Stimulated activated CD4-positive, alpha-beta T cell treated with anti-CD3 and anti-CD28 coated beads, Interleukin-15, amount 100 ng/mL, for 24 hours (primary cell): ENCODE measurements around the gene NF1.
A peak's percentile ranks its signal among the peaks of the same experiment; 100 is the strongest.

Source experiments
- DNase-seq: peaks from one replicate; pipeline ENCODE4 v3.0.0-alpha.2; 2020

Gene NF1

DNA sequence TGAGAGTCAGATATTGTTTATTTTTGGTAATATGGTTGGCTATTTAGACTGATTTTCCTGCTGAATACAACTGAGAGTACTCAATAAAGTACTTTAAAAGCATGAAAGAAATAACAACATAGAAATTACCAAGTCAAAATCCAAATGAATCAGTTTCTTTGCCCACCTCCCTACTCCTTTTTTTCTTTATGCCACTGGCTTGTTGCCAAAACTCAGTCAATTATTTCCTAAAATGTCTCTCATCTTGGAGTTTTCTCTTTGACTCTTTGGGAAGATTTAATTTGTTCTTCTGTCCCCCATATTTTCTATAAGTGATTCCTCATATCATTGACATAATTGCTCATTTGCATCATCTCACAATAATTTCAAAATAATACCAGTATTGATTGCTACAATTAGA, 204.8 kb downstream of the NF1 start:
- no peak for DNase-seq

DNA sequence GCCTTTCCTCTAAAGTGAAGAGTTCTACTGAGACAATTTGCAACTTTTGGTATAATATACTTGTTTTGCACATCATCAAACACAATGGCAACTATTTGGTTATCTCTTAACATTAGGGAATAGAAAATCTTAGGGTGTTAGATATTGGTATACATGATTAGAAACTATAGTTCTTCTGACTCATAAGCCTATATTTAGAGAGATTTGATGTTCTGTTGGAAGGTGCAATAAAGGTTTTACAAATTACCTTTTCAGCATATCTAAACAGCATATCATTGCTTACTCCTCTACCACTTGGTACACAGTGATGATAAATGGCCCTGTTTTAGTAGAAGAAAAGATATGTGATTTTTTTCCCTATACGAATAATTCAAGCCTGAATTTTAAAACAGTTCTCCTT, 212.9 kb downstream of the NF1 start:
- DNase-seq = no peak

DNA sequence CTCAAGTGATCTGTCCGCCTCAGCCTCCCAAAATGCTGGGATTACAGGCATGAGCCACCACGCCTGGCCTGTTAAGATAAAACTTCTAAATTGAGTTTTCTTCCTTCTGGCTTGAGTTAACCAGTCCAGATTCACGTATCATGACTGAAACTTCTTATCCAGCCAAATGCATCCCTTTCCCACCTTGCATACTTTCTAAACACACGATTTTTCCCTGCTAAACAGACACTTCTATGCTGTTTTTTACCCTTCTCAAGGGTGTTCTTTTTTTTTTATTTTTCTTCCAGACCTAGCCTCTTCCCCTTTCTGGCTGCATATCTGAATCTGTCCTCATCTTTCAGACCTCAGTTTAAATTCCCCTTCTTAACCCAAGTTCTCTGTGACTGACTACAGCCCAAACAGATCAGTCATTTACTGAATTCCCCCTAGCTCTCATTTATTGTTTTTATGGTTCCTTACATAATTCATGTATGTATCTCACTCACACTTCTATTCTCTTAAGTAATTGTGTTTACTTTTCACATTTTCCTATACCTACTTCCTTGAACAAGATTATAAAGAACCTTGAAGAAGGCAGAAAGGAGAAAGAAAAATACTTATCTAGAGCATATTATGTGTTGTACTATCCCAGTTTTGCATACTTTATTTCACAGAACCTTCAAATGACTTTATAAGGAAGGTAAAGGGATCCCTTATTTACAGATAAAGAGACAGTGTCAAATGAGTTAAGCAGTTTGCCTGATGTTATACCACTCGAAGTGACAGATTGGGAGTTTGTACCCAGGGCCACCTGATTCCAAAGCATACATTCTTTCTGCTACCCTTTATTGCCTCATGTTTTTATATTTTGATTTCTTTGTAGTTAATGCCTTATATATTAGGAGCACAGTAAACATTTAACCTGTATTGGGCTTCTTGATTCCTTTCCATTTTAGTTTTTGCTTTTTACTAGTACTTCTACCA, 213.9 kb downstream of the NF1 start:
- DNase-seq = no peak

DNA sequence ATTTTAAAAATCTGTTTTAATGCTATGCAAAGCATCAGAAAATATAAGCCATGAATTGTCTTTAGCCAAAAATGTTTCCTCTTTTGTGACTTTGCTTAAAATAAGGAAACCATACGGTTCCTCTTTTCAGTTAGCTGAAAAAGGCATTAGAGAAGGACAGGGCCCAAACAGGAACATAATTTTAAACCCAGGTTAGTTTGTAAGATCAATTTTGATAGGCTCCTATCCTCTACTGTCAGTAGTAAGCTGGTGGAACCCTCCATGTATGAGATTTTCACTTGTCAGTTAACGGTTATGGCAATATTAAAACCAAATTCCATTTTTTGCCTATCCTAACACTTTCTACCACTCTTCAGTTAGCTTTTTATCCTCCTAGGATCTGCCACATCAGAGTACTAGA, 214.8 kb downstream of the NF1 start:
- DNase-seq = no peak

DNA sequence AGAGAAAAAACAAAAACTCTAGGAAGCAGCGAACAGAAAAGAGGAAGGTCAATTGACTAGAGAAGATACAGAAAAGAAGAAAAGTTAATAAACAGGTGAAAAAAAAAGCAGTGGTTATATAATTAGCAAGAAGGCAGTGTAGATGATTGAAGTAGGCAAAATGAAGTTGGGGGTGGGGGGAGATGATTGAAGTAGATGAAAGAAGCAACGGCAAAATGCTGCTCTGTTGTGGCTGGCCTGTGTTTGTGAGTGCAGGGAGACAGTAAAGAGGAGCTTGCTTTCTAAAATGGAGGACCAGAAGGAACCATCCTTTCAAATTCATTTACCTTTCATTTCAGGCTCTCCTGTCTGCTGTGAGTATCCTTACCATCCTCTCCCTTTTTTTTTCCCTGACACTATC, 215.5 kb downstream of the NF1 start:
- peak; percentile 31 for DNase-seq

DNA sequence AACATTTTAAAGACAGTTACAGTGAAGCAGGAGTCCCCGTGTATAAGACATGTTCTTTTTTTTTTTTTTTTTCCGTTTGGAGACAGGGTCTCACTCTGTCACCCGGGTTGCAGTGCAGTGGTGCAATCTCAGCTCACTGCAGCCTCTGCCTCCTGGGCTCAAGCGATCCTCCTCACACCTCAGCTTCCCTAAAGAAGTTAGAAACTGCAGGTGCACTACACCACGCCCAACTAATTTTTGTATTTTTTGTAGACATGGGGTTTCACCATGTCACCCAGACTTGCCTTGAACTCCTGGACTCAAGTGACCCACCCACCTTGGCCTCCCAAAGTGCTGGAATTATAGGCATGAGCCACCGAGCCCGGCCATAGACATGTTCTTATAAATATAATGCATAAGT, 216.1 kb downstream of the NF1 start:
- DNase-seq = peak; percentile 22

DNA sequence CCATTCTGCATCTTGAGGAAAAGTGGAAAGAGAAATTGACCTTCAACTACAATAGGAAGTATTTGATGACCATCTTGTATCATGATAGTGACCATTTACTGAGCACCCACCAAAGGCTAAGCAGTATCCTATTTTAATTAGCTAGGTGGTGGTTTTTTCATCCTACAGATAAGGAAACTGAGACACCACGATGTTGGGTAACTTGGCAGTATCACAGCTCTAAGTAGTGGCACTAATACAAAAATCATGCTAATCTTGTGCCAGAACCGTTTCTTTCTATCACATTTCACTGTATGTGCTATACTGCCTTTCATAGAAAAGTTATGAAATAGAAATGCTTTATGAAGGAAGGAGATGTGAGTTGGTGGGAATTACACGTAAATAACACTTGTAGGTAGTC, 216.7 kb downstream of the NF1 start:
- no peak for DNase-seq

DNA sequence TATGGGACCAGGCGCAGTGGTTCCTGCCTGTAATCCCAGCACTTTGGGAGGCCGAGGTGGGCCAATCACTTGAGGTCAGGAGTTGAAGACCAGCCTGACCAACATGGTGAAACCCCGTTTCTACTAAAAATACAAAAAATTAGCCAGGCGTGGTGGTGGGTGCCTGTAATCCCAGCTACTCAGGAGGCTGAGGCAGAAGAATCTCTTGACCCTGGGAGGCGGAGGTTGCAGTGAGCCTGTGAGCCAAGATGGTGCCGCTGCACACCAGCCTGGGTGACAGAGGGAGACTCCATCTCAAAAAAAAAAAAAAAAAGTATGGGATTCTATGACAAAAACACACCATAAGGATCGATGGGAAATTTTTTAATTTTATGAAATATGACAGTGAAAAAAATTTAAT, 217.4 kb downstream of the NF1 start:
- peak; percentile 56 for DNase-seq

DNA sequence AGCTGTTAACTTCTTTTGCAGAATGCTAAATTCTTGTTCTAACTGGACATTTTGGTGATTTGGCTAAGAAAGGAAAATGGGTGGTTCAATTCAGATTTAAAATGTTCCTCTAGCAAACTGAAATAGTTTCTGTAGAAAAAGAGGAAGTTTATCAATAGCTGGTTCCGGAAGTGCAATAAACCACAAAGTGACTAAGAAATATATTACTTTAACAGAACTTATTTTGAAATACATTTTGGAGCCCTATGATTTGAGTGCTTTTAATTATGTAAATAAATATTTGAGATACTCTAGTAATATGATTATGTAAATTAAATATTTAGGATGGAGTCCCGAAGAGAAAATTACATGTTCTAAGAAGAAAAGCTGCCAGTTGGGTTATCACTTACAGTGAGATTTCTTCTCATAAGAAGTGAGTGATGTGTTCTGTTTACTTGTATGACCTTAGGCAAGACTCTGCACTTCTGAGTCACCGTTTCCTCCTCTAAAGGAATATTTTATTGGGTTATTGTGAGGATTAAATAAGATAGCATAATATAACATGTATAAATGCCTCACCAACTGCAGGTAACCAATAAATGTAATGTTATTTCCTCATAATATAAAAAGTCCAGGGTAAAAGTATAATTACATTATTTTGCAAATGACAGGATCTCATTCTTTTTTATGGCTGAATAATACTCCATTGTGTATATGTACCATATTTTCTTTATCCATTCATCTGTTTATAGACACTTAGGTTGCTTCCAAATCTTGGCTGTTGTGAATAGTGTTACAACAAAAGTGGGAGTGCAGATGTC, 219.4 kb downstream of the NF1 start, which contains the start of gene EVI2B:
EVI2B (minus strand) TSS at position 73 of the 800 bp plus-strand sequence. CDS start 8,445 bp downstream, outside the sequence.
- no peak for DNase-seq

DNA sequence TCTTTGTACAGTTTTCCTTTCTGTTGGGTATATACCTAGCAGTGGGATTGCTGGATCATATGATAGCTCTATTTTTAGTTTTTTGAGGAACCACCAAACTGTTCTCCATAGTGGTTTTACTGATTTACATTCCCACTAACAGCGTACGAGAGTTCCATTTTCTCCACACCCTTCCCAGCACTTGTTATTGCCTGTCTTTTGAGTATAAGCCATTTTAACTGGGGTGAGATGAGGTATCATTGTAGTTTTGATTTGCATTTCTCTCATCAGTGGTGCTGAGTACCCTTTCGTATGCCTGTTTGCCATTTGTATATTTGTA, 220.0 kb downstream of the NF1 start:
- DNase-seq = no peak

DNA sequence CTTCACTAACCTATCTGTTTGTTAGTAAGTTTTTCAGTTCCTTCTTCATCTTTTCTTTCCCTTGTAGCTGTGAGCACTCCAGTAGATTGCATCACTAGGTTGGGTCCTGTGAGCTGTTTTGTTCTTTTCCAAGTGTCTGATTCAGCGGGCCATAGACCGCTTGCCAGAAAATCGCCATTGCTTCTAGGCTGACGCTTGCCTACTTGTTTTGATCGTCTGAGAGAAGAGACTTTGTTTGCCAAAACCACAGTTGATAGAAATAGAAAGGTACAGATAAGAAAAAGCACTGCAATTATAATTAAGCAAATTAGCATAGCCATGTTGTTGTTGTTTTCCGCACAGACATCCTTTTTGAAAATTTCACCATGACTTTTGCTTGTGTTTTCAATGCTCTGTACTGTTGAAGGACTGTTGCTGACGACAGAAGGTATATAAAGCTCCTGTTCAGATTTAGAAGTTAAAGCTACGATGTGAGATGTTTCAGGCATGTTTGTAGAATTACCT, 223.6 kb downstream of the NF1 start:
- peak; percentile 67 for DNase-seq

DNA sequence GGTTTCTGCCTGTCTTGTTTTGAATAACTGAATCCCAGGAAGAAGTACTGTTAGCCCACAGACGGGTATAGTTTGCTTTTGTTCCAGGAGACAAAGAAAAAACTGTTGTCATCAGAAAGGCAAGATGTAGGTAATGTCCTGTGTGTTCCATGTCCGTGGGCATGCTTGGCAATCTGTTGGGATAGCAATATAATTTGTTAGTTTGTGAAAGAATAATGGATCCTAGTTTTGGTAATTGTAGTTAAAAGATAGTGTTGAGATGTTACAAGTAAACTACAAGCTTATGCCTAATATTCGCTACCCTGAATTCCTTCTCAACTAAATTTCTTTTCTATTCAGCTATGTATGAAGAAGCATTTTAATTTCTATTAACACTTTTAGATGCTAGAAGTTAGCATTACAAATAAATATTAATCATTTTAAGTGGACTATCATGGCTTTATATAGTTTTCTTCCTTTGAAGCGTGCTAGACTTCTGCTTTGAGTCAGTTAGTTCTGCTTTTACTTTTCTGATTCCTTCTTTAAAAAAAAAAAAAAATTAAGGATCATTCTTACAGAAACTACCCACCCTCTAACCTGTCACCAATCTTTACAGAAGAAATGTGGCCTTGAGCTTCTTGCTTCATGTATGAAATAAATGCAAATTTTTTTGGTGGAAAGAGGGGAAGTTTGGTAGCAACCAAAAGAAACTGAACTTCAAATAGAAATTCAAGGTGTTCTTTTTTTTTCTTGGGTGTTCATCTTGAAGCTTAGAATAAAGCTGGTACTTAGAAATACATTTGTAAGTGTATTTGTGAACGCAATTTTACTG, 224.3 kb downstream of the NF1 start:
- no peak for DNase-seq

DNA sequence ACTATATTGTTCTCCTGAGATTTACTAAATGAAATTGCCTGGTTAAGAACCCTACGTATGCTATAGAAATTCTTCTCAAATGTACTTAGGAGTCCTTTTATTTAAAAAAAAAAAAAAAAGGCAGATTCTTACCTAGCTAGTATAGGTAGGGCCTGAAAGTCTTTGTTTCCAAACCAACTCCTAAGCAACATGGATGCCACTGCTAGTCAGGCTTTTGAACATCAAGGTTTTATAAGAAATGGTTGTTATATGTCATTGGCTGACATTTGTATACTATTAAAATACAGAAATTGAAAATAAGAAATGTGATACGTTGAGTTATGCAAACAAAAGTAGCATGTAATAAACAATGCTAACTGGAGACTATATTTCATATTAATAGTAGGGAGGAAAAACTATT, 225.5 kb downstream of the NF1 start:
- DNase-seq = no peak

DNA sequence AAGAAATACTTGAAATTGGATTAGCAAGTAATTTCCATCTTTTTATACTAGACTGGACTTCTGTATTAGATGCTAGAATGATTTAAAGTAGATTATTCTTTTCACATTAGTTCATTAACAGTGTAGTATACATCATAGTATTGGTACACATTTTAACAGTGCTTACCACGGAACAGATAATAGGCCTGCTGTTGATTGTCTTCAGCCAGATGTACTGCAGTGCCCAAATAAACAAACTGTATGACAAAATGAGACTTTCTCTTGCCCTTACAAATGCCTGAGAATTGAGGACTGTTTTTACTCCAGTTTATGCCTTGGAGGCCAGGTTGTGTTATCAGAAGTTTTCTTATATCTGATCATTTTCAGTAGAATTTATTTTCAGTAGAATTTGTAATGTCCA, 226.0 kb downstream of the NF1 start:
- no peak for DNase-seq

DNA sequence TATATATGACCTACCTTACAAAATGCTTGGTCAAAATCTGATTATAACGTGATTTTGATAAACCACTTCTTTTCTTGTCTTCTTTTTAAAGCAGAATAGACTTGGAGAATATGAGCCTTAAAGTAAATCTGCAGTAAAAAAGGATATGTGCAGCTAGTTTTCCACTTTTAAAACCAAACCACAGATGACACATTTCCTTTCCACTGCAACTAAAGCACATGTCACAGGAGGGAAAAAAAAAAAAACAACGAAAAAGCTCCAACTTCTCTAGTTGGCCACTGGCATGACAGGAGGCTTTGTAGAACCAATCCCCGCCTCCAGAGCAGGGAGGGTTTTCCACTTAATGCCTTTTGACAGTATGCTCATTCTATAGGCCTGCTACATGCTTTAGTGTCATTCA, 226.7 kb downstream of the NF1 start, which contains the start of gene EVI2A:
EVI2A (minus strand) TSS at position 142 of the 400 bp plus-strand sequence. CDS start 2,609 bp downstream, outside the sequence.
- DNase-seq = peak; percentile 85

DNA sequence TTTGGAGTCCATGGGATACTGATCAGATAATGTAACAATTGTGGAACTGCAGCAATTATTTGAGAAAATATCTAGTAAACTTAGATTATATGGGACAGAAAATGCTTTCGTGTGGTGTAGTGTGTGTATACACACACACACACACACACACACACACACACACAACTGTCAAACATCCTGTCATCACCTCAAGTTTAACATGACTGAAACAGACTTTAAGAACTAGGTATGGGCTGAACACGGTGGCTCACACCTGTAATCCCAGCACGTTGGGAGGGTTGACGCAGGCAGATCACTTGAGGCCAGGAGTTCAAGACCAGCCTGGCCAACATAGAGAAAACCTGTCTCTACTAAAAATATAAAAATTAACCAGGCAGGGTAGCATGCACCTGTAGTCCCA, 227.2 kb downstream of the NF1 start:
- peak; percentile 43 for DNase-seq

DNA sequence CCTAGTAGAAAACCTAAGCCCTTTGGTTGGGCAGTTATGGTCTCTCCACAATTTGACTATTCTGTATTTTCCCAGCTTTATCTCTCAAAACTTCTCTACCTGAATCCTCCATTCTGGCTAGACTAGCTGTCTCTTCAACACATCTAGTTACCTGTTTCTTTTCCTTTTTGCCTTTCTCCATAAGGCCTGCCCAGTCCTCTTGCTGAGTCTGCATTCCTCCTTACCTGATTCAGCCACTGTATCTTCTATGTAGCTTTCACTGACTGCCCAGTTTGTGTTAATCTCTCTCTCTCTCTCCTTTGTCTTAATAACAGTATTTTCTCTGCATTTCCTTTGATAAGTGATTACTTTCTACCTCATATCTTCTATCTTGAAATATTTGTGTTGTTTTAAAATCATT, 228.8 kb downstream of the NF1 start:
- no peak for DNase-seq

DNA sequence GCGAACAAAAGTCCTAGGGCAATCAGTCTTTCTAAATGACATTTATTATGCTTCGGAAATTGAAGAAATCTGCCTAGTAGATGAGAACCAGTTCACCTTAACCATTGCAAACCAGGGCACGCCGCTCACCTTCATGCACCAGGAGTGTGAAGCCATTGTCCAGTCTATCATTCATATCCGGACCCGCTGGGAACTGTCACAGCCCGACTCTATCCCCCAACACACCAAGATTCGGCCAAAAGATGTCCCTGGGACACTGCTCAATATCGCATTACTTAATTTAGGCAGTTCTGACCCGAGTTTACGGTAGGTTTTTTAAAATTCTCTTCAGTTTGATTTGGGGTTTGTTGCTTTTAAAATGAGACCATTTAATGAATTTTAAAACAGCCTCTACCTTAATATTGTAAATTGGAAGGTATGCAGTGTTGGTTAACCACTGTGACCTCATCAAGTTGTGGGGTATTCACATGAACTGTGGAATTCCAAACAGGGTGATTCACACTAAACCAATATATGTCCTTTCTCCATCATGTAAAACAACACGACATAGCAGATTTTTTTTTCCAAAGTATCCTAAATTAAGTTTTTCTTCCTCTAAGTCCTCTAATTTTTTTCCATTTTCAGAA, 232.9 kb downstream of the NF1 start:
- DNase-seq = no peak

DNA sequence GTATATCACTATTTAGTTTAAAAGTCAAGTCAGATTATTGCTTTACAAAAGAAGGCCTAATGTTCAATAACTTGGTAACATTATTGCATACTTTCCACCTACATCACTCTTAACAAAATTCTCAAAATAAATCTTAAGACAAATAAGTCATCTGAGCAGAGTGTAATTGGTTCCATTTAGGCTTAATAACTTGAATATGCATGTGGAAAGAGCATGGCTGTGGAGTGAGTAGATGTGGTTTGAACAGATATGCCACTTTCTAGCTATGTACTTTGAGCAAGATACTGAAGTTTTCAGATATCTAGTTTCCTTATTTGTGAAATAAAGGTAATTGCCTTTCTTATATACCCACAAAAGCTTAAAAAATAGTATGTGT, 233.4 kb downstream of the NF1 start:
- DNase-seq = no peak

DNA sequence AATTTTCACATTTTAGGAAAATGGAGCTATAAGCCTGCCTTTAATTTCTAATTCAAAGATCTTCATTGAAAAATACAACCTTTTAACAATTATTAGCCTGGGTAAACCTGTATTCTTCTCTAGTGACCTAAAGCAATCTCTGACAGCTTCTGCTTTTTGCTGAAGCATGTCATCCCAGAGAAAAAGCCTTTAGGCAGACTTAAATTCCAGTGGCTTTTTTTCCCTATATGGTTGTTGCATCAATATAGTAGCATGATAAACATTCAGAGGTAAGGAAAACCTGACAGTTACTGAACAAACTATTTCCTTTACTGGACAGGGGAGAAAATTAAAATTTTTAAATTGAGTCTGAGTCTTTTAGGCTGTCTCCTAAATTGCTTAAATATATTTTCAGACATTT, 234.4 kb downstream of the NF1 start:
- no peak for DNase-seq

DNA sequence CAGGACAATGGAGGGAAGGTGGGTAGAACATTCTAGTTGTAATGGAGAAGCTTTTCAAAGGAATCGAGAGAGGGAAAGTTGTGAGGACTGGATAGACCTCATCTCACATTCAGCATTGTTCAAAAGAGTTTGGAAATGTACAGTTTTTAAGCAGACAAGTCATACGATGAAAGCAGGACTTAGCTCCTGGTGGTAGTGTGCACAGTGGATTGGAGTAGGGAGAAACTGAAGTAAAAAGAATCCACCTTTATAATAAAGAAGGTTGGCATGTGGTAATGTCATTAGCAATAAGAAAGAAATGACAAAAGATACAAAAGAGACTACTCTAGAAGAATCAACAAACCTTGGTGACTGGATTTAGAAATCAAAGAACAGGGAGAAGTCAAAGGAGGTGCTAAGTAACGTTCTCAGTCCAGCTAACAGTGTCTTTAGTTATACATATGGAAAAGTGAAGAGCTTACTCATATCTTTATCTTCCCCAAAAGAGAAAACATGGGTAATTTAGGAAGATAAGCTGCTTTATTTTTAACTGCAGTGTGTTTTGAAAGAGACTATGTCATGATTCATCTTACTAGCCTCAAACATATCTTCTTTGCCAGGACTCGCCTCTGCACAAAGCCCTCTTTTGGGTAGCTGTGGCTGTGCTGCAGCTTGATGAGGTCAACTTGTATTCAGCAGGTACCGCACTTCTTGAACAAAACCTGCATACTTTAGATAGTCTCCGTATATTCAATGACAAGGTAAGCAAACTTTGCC, 245.3 kb downstream of the NF1 start:
- DNase-seq = no peak
